ENCODE data around the gene ATP8A2.

- TF ChIP-seq CTCF (IDR thresholded peaks at IDR 0.05) (no peak), EP300 (IDR thresholded peaks at IDR 0.05) (no peak)
Measured at GRCh38 chr13:25761041-25761440, 389.3 kb downstream of the ATP8A2 start.
